Nephron (organoid): ENCODE results near the gene C2CD2L.

Experiments used
- H3K27ac Mint-ChIP-seq, 3 experiments: 2 replicates each; pipeline ENCODE4 v1.8.0; 2020; ENCODE audit warnings: mixed read lengths in 3 of 3, mild to moderate bottlenecking in 2 of 3, moderate library complexity in 1 of 3
- H3K27me3 Mint-ChIP-seq: 2 replicates; pipeline ENCODE4 v1.8.0; 2021; ENCODE audit warnings: low read depth, mild to moderate bottlenecking, moderate library complexity, mixed read lengths
- H3K36me3 Mint-ChIP-seq: 2 replicates; pipeline ENCODE4 v1.8.0; 2020; ENCODE audit warnings: low read depth, mixed read lengths
- H3K4me1 Mint-ChIP-seq: 2 replicates; pipeline ENCODE4 v1.8.0; 2020; ENCODE audit warnings: mixed read lengths
- H3K4me3 Mint-ChIP-seq, 3 experiments: 2 replicates each; pipeline ENCODE4 v1.8.0; 2020; ENCODE audit warnings: mild to moderate bottlenecking in 3 of 3, mixed read lengths in 3 of 3, moderate library complexity in 2 of 3
- H3K9me3 Mint-ChIP-seq: 2 replicates; pipeline ENCODE4 v1.8.0; 2020; ENCODE audit warnings: mixed read lengths
- TF ChIP-seq, protein P1 (sequence below), 3 experiments: fragments of 200-600 bp; sonication (generic); IDR thresholded peaks; one replicate each; pipeline ENCODE4 v1.5.0; 2021; ENCODE audit warnings: antibody characterized with exemption in 3 of 3; ENCODE audit not compliant: unreplicated experiment in 3 of 3

C2CD2L gene

DNA sequence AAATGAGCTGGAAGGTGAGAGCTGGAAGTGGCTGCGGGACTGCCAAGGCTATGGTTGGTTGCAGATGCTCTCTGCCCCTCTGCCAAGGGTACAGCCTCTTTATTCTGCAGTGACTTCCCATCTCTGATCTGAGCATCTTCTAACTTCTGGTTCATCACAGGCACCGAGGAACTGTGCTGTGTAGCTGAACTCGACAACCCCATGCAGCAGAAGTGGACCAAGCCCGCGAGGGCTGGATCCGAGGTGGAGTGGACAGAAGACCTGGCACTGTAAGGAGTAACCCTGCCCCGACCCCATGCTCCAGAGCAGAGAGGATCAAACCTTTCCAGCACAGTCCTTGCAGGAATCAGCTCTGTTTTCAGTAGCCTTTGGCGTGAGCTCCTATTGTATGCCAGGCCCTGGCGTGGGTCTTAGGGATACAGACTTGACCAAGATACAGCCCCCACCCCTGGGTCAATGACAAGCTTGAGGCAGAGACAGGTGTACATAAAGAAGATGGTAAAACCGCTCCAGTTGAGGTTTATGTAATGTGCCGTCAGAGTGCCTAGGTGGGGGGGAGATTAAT is 4.3 kb downstream of the C2CD2L start:
- H3K27me3 Mint-ChIP-seq, result no peaks in the 10 kb centered on the region
- H3K4me1 Mint-ChIP-seq, result peaks cover 29% of the 10 kb centered on the region
- TF ChIP-seq, protein P1, sequence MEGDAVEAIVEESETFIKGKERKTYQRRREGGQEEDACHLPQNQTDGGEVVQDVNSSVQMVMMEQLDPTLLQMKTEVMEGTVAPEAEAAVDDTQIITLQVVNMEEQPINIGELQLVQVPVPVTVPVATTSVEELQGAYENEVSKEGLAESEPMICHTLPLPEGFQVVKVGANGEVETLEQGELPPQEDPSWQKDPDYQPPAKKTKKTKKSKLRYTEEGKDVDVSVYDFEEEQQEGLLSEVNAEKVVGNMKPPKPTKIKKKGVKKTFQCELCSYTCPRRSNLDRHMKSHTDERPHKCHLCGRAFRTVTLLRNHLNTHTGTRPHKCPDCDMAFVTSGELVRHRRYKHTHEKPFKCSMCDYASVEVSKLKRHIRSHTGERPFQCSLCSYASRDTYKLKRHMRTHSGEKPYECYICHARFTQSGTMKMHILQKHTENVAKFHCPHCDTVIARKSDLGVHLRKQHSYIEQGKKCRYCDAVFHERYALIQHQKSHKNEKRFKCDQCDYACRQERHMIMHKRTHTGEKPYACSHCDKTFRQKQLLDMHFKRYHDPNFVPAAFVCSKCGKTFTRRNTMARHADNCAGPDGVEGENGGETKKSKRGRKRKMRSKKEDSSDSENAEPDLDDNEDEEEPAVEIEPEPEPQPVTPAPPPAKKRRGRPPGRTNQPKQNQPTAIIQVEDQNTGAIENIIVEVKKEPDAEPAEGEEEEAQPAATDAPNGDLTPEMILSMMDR (IDR thresholded peaks at IDR 0.05; ENCODE audit: unreplicated experiment in 3 of 3), result no peak
- no peak overlapping the region for H3K4me3 Mint-ChIP-seq
- H3K9me3 Mint-ChIP-seq, result no peaks in the 10 kb centered on the region
- H3K36me3 Mint-ChIP-seq, result peaks cover 25% of the 10 kb centered on the region
- H3K27ac Mint-ChIP-seq, result no peak overlapping the region

DNA sequence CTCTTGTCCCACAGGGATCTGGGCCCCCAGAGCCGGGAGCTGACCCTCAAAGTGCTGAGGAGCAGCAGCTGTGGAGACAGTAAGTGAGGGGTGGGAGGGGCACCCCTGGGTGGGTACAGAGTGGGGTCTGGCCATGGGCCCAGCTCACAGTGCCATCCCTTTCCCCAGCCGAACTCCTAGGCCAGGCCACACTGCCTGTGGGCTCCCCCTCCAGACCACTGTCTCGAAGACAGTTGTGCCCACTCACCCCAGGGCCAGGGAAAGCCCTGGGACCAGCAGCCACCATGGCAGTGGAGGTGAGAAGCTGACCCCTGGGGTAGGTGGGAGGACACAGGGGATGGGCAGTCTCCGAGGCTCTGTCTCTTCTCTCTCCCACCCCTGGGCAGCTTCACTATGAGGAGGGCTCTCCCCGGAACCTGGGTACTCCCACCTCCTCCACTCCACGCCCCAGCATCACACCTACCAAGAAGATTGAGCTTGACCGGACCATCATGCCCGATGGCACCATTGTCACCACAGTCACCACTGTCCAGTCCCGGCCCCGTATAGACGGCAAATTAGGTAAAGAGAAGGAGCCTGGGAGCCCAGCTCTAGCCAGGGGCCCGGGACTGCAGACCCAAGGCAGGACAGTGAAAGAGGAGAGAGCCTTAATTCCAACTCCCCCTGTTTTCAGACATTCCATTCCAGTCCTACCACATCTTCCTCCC is 5.3 kb downstream of the C2CD2L start:
- Mint-ChIP-seq H3K9me3 (no peaks in the 10 kb centered on the region), H3K4me3 (no peak overlapping the region), H3K4me1 (peaks cover 23% of the 10 kb centered on the region), H3K27me3 (no peaks in the 10 kb centered on the region), H3K27ac (no peak overlapping the region), H3K36me3 (peaks cover 25% of the 10 kb centered on the region)
- TF ChIP-seq, protein P1 (IDR thresholded peaks at IDR 0.05; ENCODE audit: unreplicated experiment in 3 of 3), result no peak

DNA sequence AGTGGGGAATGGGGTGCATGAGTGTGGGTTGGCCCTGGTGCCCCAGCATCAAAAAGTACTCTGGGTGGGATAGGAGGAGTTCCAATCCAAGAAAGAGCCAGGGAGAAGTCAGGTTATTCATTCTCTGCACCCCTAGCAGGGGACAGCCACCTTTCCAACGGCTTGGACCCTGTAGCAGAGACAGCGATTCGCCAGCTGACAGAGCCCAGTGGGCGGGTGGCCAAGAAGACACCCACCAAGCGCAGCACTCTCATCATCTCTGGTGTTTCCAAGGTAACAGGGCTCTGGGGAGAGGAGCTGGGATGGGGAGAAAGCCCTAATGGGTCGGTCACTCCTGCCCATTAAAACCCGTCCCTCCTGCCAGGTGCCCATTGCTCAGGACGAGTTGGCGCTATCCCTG is 6.6 kb downstream of the C2CD2L start:
- Mint-ChIP-seq H3K4me1 (peaks cover 15% of the 10 kb centered on the region), H3K4me3 (no peak overlapping the region), H3K27me3 (no peaks in the 10 kb centered on the region), H3K27ac (no peak overlapping the region), H3K36me3 (peaks cover 25% of the 10 kb centered on the region), H3K9me3 (no peaks in the 10 kb centered on the region)
- TF ChIP-seq, protein P1 (IDR thresholded peaks at IDR 0.05; ENCODE audit: unreplicated experiment in 3 of 3), result no peak

DNA sequence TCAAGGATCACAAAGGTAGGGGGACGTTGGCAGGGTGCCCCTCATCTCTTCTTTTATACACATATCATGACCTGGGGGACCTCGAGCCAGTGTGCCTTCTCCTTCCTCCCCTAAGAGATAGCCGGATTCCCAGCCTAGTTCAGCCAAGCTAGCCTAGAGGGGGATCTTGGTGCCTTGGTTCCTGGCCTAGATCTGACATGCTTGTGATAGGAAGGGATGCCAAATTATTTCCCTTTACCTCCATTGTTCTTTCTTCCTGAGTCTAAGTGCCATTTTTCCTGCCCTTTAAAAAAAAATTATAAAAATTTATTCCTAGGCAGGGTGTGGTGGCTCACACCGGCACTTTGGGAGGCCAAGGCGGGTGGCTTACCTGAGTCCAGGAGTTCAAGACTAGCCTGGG is 7.2 kb downstream of the C2CD2L start:
- H3K4me3 Mint-ChIP-seq, result no peak overlapping the region
- H3K4me1 Mint-ChIP-seq, result peaks cover 8% of the 10 kb centered on the region
- H3K36me3 Mint-ChIP-seq, result peaks cover 25% of the 10 kb centered on the region
- H3K9me3 Mint-ChIP-seq, result no peaks in the 10 kb centered on the region
- H3K27ac Mint-ChIP-seq, result no peak overlapping the region
- no peaks in the 10 kb centered on the region for H3K27me3 Mint-ChIP-seq
- TF ChIP-seq, protein P1 (IDR thresholded peaks at IDR 0.05; ENCODE audit: unreplicated experiment in 3 of 3), result no peak

DNA sequence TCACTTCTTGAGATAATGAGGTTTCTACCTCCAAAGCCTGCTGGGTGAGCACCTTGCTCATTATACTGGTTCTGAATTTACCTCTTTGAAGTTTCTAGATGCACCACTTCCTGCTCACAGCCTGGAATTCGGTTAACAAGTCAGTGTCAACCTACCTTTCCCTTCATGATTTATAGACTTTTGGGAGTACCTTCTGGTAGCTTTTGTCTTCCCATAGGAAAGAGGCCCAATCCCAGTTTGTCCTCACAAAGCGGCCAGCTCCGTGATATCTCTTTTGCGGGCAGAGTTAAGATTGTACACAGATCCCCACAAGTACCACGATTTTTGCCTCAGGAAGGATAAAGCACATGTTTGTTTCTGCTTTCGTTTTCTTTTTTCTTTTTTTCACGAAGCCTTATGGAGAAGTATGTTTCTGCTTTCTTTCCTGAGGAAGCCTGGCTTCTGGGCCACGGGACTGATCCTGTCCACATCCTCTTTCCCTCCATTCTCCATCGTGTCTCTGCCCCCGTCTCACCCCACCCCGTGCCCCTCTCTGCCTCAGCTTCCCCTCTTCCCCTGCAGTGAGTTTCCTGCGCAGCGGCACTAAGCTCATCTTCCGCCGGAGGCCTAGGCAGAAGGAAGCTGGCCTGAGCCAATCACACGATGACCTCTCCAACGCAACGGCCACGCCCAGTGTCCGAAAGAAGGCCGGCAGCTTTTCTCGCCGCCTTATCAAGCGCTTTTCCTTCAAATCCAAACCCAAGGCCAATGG is 8.5 kb downstream of the C2CD2L start:
- no peaks in the 10 kb centered on the region for H3K27me3 Mint-ChIP-seq
- peaks cover 21% of the 10 kb centered on the region for H3K36me3 Mint-ChIP-seq
- no peak overlapping the region for H3K27ac Mint-ChIP-seq
- no peak overlapping the region for H3K4me3 Mint-ChIP-seq
- TF ChIP-seq, protein P1 (IDR thresholded peaks at IDR 0.05; ENCODE audit: unreplicated experiment in 3 of 3), result no peak
- peaks cover 6% of the 10 kb centered on the region for H3K4me1 Mint-ChIP-seq
- no peaks in the 10 kb centered on the region for H3K9me3 Mint-ChIP-seq
